Activated CD8-positive, alpha-beta T cell treated with anti-CD3 and anti-CD28 coated beads, Interleukin-2, amount 10 ng/mL, durations not matched to agents 7 days and 5 days (primary cell): ENCODE results near the gene PDE3A. TPM values are rescaled to one million over a fixed set of nuclear protein-coding genes. Genes with fewer than 3 reads are reported as not detected.
"Not testable (repeated sequence)": the region's sequence is repeated elsewhere in the genome, so short reads cannot be mapped to it uniquely, and the experiment has no call there.

Source experiments
- ATAC-seq: fragments of 150-1000 bp; cut with Tn5 transposase; one replicate; pipeline ENCODE4 v1.10.0; 2021; ENCODE audit warnings: moderate library complexity
- CTCF ChIA-PET: fragments of 350-600 bp; sonication (Branson Sonifier 250); formaldehyde crosslinking; loops from one replicate; lab custom pipeline; 2021; ENCODE audit warnings: antibody characterized with exemption; lab: Charles Lee
- POLR2A ChIA-PET: fragments of 350-600 bp; sonication (Branson Sonifier 250); formaldehyde crosslinking; loops from one replicate; lab custom pipeline; 2021; ENCODE audit warnings: antibody characterized with exemption; lab: Charles Lee
- DNase-seq: peaks from one replicate; pipeline ENCODE4 v3.0.0-alpha.2; 2020
- H3K27ac Mint-ChIP-seq: one replicate; pipeline ENCODE4 v1.8.0; 2021; ENCODE audit warnings: mild to moderate bottlenecking, mixed read lengths
- H3K27me3 Mint-ChIP-seq: one replicate; pipeline ENCODE4 v1.8.0; 2021; ENCODE audit warnings: low read depth, mixed read lengths
- H3K36me3 Mint-ChIP-seq: one replicate; pipeline ENCODE4 v1.8.0; 2021; ENCODE audit warnings: low read depth, mixed read lengths
- H3K4me1 Mint-ChIP-seq: one replicate; pipeline ENCODE4 v1.8.0; 2021; ENCODE audit warnings: low read depth, mixed read lengths
- H3K4me3 Mint-ChIP-seq: one replicate; pipeline ENCODE4 v1.8.0; 2021; ENCODE audit warnings: mild to moderate bottlenecking, mixed read lengths
- H3K9me3 Mint-ChIP-seq: one replicate; pipeline ENCODE4 v1.8.0; 2022; ENCODE audit warnings: mixed read lengths; ENCODE audit not compliant: insufficient read depth
- total RNA-seq, 2 experiments: library from RNA; stranded (reverse); gene quantifications; one replicate each; pipeline ENCODE4 v1.2.3, GENCODE V29; 2021

The PDE3A gene
- total RNA-seq, 2 experiments from 2014 or later, result not detected

GRCh38 chr12:20602641-20603391, 234.5 kb downstream of the PDE3A start:
- DNase-seq, result no peak
- H3K9me3 Mint-ChIP-seq, result no peaks in the 10 kb centered on the region
- no peak overlapping the region for H3K27ac Mint-ChIP-seq
- no peaks in the 10 kb centered on the region for H3K27me3 Mint-ChIP-seq
- no peaks in the 10 kb centered on the region for H3K4me1 Mint-ChIP-seq
- CTCF ChIA-PET, result no interaction called here
- no peaks in the 10 kb centered on the region for H3K36me3 Mint-ChIP-seq
- POLR2A ChIA-PET, result interaction anchor here (0.5 kb wide), 1 partner anchor 9 kb away, joined by 5 read pairs; no protein-coding TSS in a partner anchor
- ATAC-seq, result no peak
- H3K4me3 Mint-ChIP-seq, result no peak overlapping the region

- ChIA-PET POLR2A (no interaction called here), CTCF (no interaction called here)
- Mint-ChIP-seq H3K36me3 (no peaks in the 10 kb centered on the region), H3K9me3 (no peaks in the 10 kb centered on the region), H3K4me1 (no peaks in the 10 kb centered on the region), H3K27ac (no peak overlapping the region), H3K4me3 (no peak overlapping the region), H3K27me3 (no peaks in the 10 kb centered on the region)
- no peak for DNase-seq
- ATAC-seq, result no peak
These were observed 236.2 kb downstream of the PDE3A start for GRCh38 chr12:20604408-20605067.

GRCh38 chr12:20615020-20615419, 246.7 kb downstream of the PDE3A start:
- H3K27me3 Mint-ChIP-seq, POLR2A ChIA-PET, CTCF ChIA-PET, DNase-seq, H3K27ac Mint-ChIP-seq, H3K4me3 Mint-ChIP-seq, ATAC-seq, H3K9me3 Mint-ChIP-seq, H3K36me3 Mint-ChIP-seq, H3K4me1 Mint-ChIP-seq: not testable (repeated sequence)

- Mint-ChIP-seq H3K4me1 (no peaks in the 10 kb centered on the region), H3K27ac (no peak overlapping the region), H3K9me3 (no peaks in the 10 kb centered on the region), H3K27me3 (no peaks in the 10 kb centered on the region), H3K4me3 (no peak overlapping the region), H3K36me3 (no peaks in the 10 kb centered on the region)
- CTCF ChIA-PET, result no interaction called here
- DNase-seq (no peak), ATAC-seq (no peak)
- POLR2A ChIA-PET, result no interaction called here
These were observed 247.8 kb downstream of the PDE3A start for GRCh38 chr12:20616093-20616492.

- Mint-ChIP-seq H3K27ac (no peak overlapping the region), H3K27me3 (no peaks in the 10 kb centered on the region), H3K4me3 (no peak overlapping the region), H3K36me3 (no peaks in the 10 kb centered on the region), H3K9me3 (no peaks in the 10 kb centered on the region), H3K4me1 (no peaks in the 10 kb centered on the region)
- POLR2A ChIA-PET, result no interaction called here
- ATAC-seq (no peak), DNase-seq (no peak)
- CTCF ChIA-PET, result no interaction called here
These were observed 251.9 kb downstream of the PDE3A start for GRCh38 chr12:20620261-20620660.

GRCh38 chr12:20624718-20625117, 256.4 kb downstream of the PDE3A start:
- POLR2A ChIA-PET, result no interaction called here
- no peaks in the 10 kb centered on the region for H3K4me1 Mint-ChIP-seq
- no peak overlapping the region for H3K27ac Mint-ChIP-seq
- H3K9me3 Mint-ChIP-seq, result no peaks in the 10 kb centered on the region
- H3K4me3 Mint-ChIP-seq, result no peak overlapping the region
- no peak for ATAC-seq
- no peaks in the 10 kb centered on the region for H3K27me3 Mint-ChIP-seq
- CTCF ChIA-PET, result no interaction called here
- H3K36me3 Mint-ChIP-seq, result no peaks in the 10 kb centered on the region
- no peak for DNase-seq

- Mint-ChIP-seq H3K27ac (no peak overlapping the region), H3K9me3 (no peaks in the 10 kb centered on the region), H3K4me3 (no peak overlapping the region), H3K27me3 (no peaks in the 10 kb centered on the region), H3K4me1 (no peaks in the 10 kb centered on the region), H3K36me3 (no peaks in the 10 kb centered on the region)
- POLR2A ChIA-PET, result no interaction called here
- ATAC-seq (no peak), DNase-seq (no peak)
- CTCF ChIA-PET, result no interaction called here
These were observed 257.2 kb downstream of the PDE3A start for GRCh38 chr12:20625531-20625930.

- Mint-ChIP-seq H3K27ac (no peak overlapping the region), H3K36me3 (no peaks in the 10 kb centered on the region), H3K4me3 (no peak overlapping the region), H3K9me3 (no peaks in the 10 kb centered on the region), H3K4me1 (no peaks in the 10 kb centered on the region), H3K27me3 (no peaks in the 10 kb centered on the region)
- ATAC-seq, result no peak
- DNase-seq, result no peak
- ChIA-PET CTCF (no interaction called here), POLR2A (no interaction called here)
These were observed 258.8 kb downstream of the PDE3A start for GRCh38 chr12:20627001-20627588.

- DNase-seq (no peak), ATAC-seq (no peak)
- Mint-ChIP-seq H3K4me1 (no peaks in the 10 kb centered on the region), H3K9me3 (no peaks in the 10 kb centered on the region), H3K4me3 (no peak overlapping the region), H3K36me3 (no peaks in the 10 kb centered on the region), H3K27ac (no peak overlapping the region), H3K27me3 (no peaks in the 10 kb centered on the region)
- ChIA-PET CTCF (no interaction called here), POLR2A (no interaction called here)
These were observed 260.0 kb downstream of the PDE3A start for GRCh38 chr12:20628226-20628787.

GRCh38 chr12:20628999-20629398, 260.7 kb downstream of the PDE3A start:
- no peaks in the 10 kb centered on the region for H3K27me3 Mint-ChIP-seq
- no peak for DNase-seq
- no peaks in the 10 kb centered on the region for H3K9me3 Mint-ChIP-seq
- H3K4me1 Mint-ChIP-seq, result no peaks in the 10 kb centered on the region
- no peaks in the 10 kb centered on the region for H3K36me3 Mint-ChIP-seq
- ChIA-PET POLR2A (no interaction called here), CTCF (no interaction called here)
- no peak overlapping the region for H3K4me3 Mint-ChIP-seq
- ATAC-seq, result no peak
- H3K27ac Mint-ChIP-seq, result no peak overlapping the region

- CTCF ChIA-PET, result no interaction called here
- H3K27me3 Mint-ChIP-seq, result no peaks in the 10 kb centered on the region
- ATAC-seq (no peak), DNase-seq (no peak)
- H3K9me3 Mint-ChIP-seq, result no peaks in the 10 kb centered on the region
- H3K4me3 Mint-ChIP-seq, result no peak overlapping the region
- no peaks in the 10 kb centered on the region for H3K4me1 Mint-ChIP-seq
- POLR2A ChIA-PET, result no interaction called here
- H3K27ac Mint-ChIP-seq, result no peak overlapping the region
- no peaks in the 10 kb centered on the region for H3K36me3 Mint-ChIP-seq
These were observed 261.2 kb downstream of the PDE3A start for GRCh38 chr12:20629414-20630156.
